Gastrocnemius medialis (tissue), 4 donors: ENCODE results near the gene RAX2.

Source experiments
- CTCF ChIP-seq, 5 experiments: fragments of 450-650 bp in 3 of 5; fragments of 200-600 bp in 2 of 5; sonication (generic) in 2 of 5; IDR thresholded peaks in 4 of 5; conservative IDR thresholded peaks in 1 of 5; 1 replicate in 4 of 5; 2 replicates in 1 of 5; pipeline ENCODE4 v1.5.1; 2016 to 2019; ENCODE audit warnings: antibody characterized with exemption in 5 of 5, mild to moderate bottlenecking in 3 of 5, moderate library complexity in 3 of 5
- POLR2A ChIP-seq, 2 donors: fragments of 450-650 bp; IDR thresholded peaks; one replicate each; pipeline ENCODE4 v1.6.1; 2017; ENCODE audit warnings: antibody characterized with exemption in 2 of 2, mild to moderate bottlenecking in 2 of 2, moderate library complexity in 2 of 2

- TF ChIP-seq POLR2A (IDR thresholded peaks at IDR 0.05) (no peak), CTCF (IDR thresholded peaks at IDR 0.05 in 4 of 5, conservative IDR thresholded peaks at IDR 0.05 in 1 of 5) (no peak)
Observed at GRCh38 chr19:3730457-3730958, 41.5 kb downstream of the RAX2 start.
